NCI-H2171 (cell line): ENCODE data around the gene USP5.

ENCODE experiments used
- DNase-seq: peaks from one replicate; lab custom pipeline; 2025; lab: John Stamatoyannopoulos, UW

The USP5 gene

GRCh38 chr12:6914947-6915788 lies 63.2 kb downstream of the USP5 start:
- DNase-seq, result peak; percentile 89

- DNase-seq, result no peak
Measured at GRCh38 chr12:6915789-6916285, 63.9 kb downstream of the USP5 start.
